Epithelial cell of proximal tubule (primary cell): Measurements from ENCODE around the gene ARRDC1. TPM values are rescaled to one million over a fixed set of nuclear protein-coding genes. Genes with fewer than 3 reads are reported as not detected.

Experiments
- DNase-seq: peaks from one replicate; pipeline ENCODE4 v3.0.0-alpha.2; 2011; ENCODE audit warnings: low read depth
- H3K4me3 ChIP-seq: 2 replicates; pipeline ENCODE4 v1.5.1; 2011; ENCODE audit warnings: low read depth, mild to moderate bottlenecking, low read length
- total RNA-seq: library from RNA; depleted of rRNA; stranded (reverse); fragments of >200 nt; gene quantifications from 2 replicates; pipeline ENCODE4 v1.2.3, GENCODE V29; 2015
- TF ChIP-seq, protein P1 (sequence below): conservative IDR thresholded peaks from 2 replicates; pipeline ENCODE4 v1.5.1; 2012; ENCODE audit warnings: low read depth, mild to moderate bottlenecking, low read length

Gene ARRDC1
- total RNA-seq, 1 donor from 2014 or later: 47.6 TPM

DNA sequence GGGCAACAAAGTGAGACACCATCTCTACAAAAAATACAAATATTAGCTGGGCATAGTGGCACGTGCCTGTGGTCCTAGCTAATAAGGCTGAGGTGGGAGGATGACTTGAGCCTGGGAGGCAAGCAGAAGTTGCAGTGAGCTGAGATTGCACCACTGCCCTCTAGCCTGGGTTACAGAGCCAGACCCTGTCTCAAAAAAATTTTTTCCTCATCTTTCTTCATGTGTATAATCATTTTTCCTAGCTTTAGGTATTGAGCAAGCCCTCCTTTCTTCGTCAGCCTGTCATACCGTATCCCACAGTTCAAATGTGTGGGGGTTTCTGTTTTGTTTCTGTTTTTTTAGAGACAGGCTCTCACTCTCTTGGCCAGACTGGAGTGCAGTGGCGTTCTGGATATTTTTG lies 54.7 kb downstream of the ARRDC1 start:
- no peak for DNase-seq
- TF ChIP-seq, protein P1, sequence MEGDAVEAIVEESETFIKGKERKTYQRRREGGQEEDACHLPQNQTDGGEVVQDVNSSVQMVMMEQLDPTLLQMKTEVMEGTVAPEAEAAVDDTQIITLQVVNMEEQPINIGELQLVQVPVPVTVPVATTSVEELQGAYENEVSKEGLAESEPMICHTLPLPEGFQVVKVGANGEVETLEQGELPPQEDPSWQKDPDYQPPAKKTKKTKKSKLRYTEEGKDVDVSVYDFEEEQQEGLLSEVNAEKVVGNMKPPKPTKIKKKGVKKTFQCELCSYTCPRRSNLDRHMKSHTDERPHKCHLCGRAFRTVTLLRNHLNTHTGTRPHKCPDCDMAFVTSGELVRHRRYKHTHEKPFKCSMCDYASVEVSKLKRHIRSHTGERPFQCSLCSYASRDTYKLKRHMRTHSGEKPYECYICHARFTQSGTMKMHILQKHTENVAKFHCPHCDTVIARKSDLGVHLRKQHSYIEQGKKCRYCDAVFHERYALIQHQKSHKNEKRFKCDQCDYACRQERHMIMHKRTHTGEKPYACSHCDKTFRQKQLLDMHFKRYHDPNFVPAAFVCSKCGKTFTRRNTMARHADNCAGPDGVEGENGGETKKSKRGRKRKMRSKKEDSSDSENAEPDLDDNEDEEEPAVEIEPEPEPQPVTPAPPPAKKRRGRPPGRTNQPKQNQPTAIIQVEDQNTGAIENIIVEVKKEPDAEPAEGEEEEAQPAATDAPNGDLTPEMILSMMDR: no peak
- H3K4me3 ChIP-seq: no peak overlapping the region

GRCh38 chr9:137663584-137663983 lies 58.1 kb downstream of the ARRDC1 start:
- TF ChIP-seq, protein P1: no peak
- no peak for DNase-seq
- H3K4me3 ChIP-seq: no peak overlapping the region

DNA sequence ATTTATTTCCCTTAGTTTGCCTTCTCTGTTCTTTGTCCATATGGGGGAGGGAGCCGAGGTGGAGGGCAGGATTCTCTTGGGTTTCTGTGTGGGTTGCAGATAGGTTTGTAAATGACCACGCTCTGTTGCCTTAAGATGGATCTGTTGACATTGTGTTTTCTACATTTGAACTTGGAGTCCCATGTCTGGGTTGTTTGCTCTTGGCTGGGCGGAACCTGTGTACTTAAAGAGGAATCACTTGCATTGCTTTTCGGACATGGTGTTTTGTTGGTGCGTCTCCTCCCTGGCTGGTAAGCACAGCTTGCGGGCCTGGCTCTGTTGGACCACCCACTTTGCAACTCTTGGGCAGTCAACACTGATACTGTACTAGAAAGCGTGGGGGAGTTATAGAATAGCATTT lies 59.2 kb downstream of the ARRDC1 start:
- TF ChIP-seq, protein P1: no peak
- no peak for DNase-seq
- H3K4me3 ChIP-seq: no peak overlapping the region

Other genes with a start within 250 kb of the ARRDC1 start
- gene EXD3, start 182.5 kb upstream of the ARRDC1 start, total RNA-seq: 4.1 and 29.2 TPM in 2 replicates
- 0.14 and 2.1 TPM in 2 replicates for gene NOXA1, start 182.3 kb upstream of the ARRDC1 start, total RNA-seq
- gene ENTPD8, start 164.3 kb upstream of the ARRDC1 start, total RNA-seq: not detected in 2 replicates
- 33.2 and 62.7 TPM in 2 replicates for gene NSMF, start 146.4 kb upstream of the ARRDC1 start, total RNA-seq
- under 0.01 and 0.06 TPM in 2 replicates for gene PNPLA7, start 55.3 kb upstream of the ARRDC1 start, total RNA-seq
- 110 and 125 TPM in 2 replicates for gene MRPL41, start 53.8 kb upstream of the ARRDC1 start, total RNA-seq
- gene DPH7, start 26.8 kb upstream of the ARRDC1 start, total RNA-seq: 35.3 and 42.2 TPM in 2 replicates
- gene ZMYND19, start 15.2 kb upstream of the ARRDC1 start, total RNA-seq: 30.4 and 45.0 TPM in 2 replicates
- 40.8 and 73.1 TPM in 2 replicates for gene EHMT1, start 13.3 kb downstream of the ARRDC1 start, total RNA-seq